Erythroblast (primary cell): ENCODE data around the gene QPCTL.

Experiments
- GATA1 ChIP-seq: IDR thresholded peaks from 2 replicates; pipeline ENCODE4 v1.6.1; 2011; ENCODE audit warnings: low read depth, mild to moderate bottlenecking, control low read depth, low read length, moderate library complexity
- POLR2A ChIP-seq: IDR thresholded peaks from 2 replicates; pipeline ENCODE4 v1.6.1; 2011; ENCODE audit warnings: mild to moderate bottlenecking, low read length

GRCh38 chr19:45712699-45713067 lies 20.2 kb downstream of the QPCTL start:
- TF ChIP-seq POLR2A (no peak), GATA1 (no peak)
